ENCODE data around the gene TOPORS.
"Not testable (repeated sequence)": the region's sequence is repeated elsewhere in the genome, so short reads cannot be mapped to it uniquely, and the experiment has no call there.

Gene TOPORS

GRCh38 chr9:32565967-32566366, 13.6 kb upstream of the TOPORS start:
- no peak for DNase-seq

GRCh38 chr9:32558408-32558934, 6.1 kb upstream of the TOPORS start:
- no peak for DNase-seq

- DNase-seq = no peak
Observed at GRCh38 chr9:32554591-32554990, 2.2 kb upstream of the TOPORS start.

GRCh38 chr9:32554107-32554506, 1.7 kb upstream of the TOPORS start:
- no peak for DNase-seq

GRCh38 chr9:32551276-32552051, 922 bp downstream of the TOPORS start:
- DNase-seq = peak; percentile 69

- peak; percentile 93 for DNase-seq
Observed at GRCh38 chr9:32550562-32551275, 1.7 kb downstream of the TOPORS start.

GRCh38 chr9:32550150-32550561, 2.2 kb downstream of the TOPORS start:
- DNase-seq = no peak

- DNase-seq = not testable (repeated sequence)
Observed at GRCh38 chr9:32548213-32548612, 4.2 kb downstream of the TOPORS start.

GRCh38 chr9:32545884-32546283, 6.5 kb downstream of the TOPORS start:
- DNase-seq = no peak

GRCh38 chr9:32543047-32543446, 9.3 kb downstream of the TOPORS start:
- DNase-seq = no peak

- no peak for DNase-seq
Observed at GRCh38 chr9:32533816-32534215, 18.6 kb downstream of the TOPORS start.

GRCh38 chr9:32533336-32533735, 19.1 kb downstream of the TOPORS start:
- DNase-seq = no peak

- DNase-seq = no peak
Observed at GRCh38 chr9:32526707-32527048, 25.7 kb downstream of the TOPORS start.

- DNase-seq = peak; percentile 77 to 78
Observed at GRCh38 chr9:32526041-32526706, 26.2 kb downstream of the TOPORS start, which contains the start of gene RIGI. TSS of gene RIGI (minus strand) at chr9:32526196. CDS start at chr9:32526166, 30 bp downstream.

GRCh38 chr9:32525709-32526030, 26.7 kb downstream of the TOPORS start:
- no peak for DNase-seq

GRCh38 chr9:32524892-32525708, 27.3 kb downstream of the TOPORS start:
- DNase-seq = peak; percentile 35 to 43

- not testable (repeated sequence) for DNase-seq
Observed at GRCh38 chr9:32524558-32524891, 27.9 kb downstream of the TOPORS start.

- no peak for DNase-seq
Observed at GRCh38 chr9:32523910-32524309, 28.5 kb downstream of the TOPORS start.

- DNase-seq = no peak
Observed at GRCh38 chr9:32518276-32518675, 34.1 kb downstream of the TOPORS start.

GRCh38 chr9:32516241-32516640, 36.1 kb downstream of the TOPORS start:
- DNase-seq = no peak

- DNase-seq = no peak
Observed at GRCh38 chr9:32508728-32509127, 43.7 kb downstream of the TOPORS start.

- DNase-seq = no peak
Observed at GRCh38 chr9:32503008-32503407, 49.4 kb downstream of the TOPORS start.

GRCh38 chr9:32502464-32502863, 49.9 kb downstream of the TOPORS start:
- no peak for DNase-seq
